Activated CD4-positive, alpha-beta T cell treated with anti-CD3 and anti-CD28 coated beads for 48 hours (primary cell): ENCODE measurements around the gene SEC61A1.
A peak's percentile ranks its signal among the peaks of the same experiment; 100 is the strongest.

ENCODE experiments used
- DNase-seq: peaks from one replicate; pipeline ENCODE4 v3.0.0-alpha.2; 2020

Gene SEC61A1

GRCh38 chr3:128051837-128052594, at the start of gene SEC61A1:
Gene SEC61A1 (plus strand): TSS chr3:128052437. CDS start chr3:128052553, 116 bp downstream.
- DNase-seq, result peak; percentile 97

DNA sequence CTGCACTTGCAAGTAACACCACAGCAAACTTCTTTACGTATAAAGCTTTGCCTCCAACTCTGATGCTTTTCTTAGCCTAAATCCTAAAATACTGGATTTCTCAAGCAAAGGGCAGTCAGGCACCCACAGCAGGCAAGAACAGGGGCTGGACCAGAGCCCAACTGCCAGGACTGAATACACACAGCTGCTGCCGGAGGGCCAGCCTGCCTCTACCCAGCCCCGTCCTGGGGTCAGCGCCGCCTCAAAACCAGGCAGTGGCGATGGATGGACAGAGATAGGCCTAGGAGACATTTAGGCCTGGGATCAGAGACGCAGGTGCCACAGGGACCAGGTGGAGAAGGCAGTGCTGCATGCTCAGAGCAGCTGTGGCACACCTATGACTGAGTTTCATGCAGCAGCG, 47.6 kb upstream of the SEC61A1 start:
- no peak for DNase-seq

DNA sequence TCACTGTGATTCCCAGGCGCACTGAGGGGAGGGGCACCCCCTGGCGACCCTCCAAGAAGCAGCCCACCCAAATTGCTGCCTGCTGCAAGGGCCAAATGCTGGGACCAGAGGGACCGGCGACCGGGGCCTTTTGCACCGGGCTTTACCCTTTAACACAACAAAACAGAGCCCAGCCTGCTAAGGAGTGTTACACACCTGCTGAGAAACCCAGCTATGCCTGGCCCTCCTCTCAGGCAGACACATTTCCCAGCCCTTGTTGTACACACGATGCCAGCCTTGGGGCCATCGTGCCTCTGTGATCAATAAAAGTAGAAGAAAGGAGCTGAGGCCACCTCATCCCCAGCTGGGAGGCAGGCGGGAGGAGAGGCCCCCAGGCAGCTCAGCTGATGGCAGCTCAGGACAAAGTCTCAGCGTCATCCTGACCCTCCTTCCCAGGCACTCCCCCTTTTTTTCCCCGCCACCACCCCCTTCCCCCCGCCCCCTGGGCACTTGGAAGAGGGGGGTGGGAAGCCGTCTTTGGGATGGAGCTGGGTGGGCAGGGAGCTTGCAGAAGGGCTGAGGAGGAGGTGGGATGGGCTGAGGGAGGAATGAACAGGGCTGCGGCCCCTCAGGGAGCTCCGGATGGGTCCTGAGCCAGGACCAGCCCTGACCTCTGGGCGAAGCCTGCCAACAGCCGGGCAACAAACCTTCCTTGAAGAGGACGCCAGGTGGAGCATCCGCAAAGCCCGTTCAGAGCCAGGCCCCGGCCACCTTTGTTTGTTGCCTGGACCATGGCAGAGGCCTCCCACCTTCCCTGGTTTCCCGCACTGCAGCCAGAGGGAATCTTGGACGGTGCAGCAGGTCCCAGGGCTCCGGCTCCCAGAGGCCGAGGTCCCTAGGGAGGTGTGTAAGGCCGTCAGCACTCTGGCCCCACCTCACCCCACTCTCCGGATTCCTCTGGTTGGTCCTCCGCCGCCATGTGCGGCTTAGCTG, 45.9 kb upstream of the SEC61A1 start:
- DNase-seq, result no peak

GRCh38 chr3:128007033-128007424, 45.2 kb upstream of the SEC61A1 start:
- DNase-seq, result no peak

GRCh38 chr3:128009952-128010846, 42.0 kb upstream of the SEC61A1 start:
- no peak for DNase-seq

GRCh38 chr3:128011140-128011539, 41.1 kb upstream of the SEC61A1 start:
- DNase-seq, result peak; percentile 34

GRCh38 chr3:128012050-128012449, 40.2 kb upstream of the SEC61A1 start:
- no peak for DNase-seq

DNA sequence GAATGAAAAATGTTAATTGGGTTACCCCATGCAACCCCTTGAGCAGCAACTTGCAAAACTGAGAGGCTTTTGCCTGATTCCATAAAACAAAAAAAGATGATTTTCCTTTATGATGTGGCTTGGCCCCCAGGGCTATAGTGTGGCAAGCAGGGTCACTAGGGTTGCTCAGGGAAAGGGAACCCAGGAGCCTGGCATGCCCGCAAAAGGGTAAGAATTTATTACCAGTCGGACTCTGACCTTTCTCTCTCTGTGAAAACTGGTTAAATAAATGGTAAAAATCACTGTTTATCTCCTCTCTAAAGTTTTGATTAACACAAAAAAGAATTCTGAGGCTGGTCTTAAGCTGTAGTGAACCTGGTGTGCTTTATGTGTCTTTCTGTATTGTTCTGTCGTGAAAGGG, 37.7 kb upstream of the SEC61A1 start:
- DNase-seq, result no peak

DNA sequence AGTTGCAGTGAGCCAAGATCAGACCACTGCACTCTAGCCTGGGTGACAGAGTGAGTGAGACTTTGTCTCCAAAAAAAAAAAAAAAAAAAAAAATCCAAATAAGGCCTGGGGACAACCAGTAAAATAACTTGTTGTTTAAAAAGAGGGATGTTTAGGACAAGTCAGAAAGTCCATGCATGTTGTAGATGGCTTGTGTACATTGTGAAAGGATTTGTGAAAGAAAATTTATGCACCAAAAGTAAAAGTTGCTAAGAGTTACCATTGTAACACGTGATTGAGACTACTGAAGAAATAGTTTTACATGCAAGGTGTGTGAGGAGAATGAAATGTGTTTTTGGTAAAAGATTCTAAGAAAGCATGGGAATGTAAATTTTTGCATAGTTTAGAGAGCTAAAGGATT, 35.7 kb upstream of the SEC61A1 start:
- DNase-seq, result no peak

GRCh38 chr3:128021768-128022372, 30.4 kb upstream of the SEC61A1 start:
- DNase-seq, result no peak

DNA sequence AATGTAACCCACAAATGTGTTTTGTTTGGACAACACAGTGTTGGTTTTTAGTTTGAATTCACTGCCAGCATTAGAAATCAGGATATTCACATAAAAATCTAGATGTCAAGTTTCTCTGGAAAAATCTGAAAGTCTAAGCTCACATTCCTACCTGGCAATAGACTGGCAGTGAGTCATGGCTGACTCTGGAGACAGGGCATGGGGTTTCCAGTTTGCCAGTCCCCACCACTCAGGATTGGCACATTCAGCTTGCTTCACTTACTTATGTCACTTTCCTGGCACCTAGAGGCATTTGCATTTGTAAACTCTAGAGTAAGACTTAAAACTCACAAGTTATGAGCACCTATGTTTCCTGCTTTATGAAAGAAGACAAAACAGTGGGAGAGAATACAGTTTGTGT, 19.1 kb upstream of the SEC61A1 start:
- DNase-seq, result no peak

- DNase-seq, result no peak
These were observed 16.1 kb upstream of the SEC61A1 start for GRCh38 chr3:128036119-128036518.

DNA sequence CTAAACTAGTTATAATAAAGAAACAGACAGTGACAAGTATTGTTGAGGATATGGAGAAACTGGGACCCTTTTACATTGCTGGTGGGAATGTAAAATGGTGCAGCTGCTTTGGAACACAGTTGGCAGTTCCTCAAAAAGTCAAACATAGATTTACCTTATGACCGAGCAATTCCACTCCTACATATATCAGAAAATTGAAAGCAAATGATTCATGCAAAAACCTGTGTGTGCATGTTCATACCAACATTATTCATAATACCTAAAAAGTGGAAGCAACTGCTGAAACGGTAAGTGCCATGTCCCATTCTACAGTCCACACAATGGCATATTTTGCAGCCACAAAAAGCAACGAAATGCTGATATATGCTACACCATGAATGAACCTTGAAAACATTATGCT, 12.2 kb upstream of the SEC61A1 start:
- no peak for DNase-seq

- no peak for DNase-seq
These were observed 11.6 kb upstream of the SEC61A1 start for GRCh38 chr3:128040660-128041059.

DNA sequence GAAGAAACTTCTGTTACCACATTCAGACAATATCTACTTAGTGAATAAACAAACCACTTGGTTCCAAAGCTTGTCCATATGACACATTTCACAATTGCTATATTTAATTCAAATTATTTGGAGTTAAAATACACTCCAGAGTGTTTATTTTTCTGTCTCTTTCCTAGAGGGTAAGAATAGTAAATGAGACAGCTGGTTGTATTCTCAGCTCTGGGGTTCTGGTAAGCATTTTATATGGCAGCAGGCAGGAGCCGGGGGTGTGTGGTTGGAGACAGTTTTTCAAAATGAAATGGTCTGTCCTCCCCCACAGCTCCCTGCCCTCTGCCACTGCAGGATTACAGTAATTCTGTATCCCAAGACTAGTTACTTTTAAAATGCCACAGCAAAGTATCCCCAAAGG, 10.9 kb upstream of the SEC61A1 start:
- no peak for DNase-seq

GRCh38 chr3:128050597-128050996, 1.6 kb upstream of the SEC61A1 start:
- no peak for DNase-seq

GRCh38 chr3:128051459-128051836, 789 bp upstream of the SEC61A1 start:
- DNase-seq, result no peak

- no peak for DNase-seq
These were observed 536 bp downstream of the SEC61A1 start for GRCh38 chr3:128052595-128053351.

DNA sequence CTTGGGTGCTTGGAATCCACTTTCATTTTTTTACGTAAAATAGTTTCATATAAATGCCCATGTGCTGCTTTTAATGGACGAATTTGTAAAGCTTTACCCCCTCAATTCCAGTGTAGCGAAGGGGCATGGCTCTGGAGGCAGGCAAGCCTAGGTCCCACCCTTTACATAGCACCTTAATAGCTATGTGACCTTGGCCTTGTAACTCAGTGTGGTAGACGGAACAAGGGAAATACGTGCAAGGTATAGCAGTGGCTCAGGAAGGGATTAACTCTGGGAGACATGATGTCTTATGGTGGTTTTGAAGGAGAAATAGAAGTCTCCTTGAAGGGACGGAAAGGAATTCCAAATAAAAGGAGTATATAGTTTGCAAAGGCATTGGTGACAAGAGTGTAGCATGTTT, 1.4 kb downstream of the SEC61A1 start:
- DNase-seq, result no peak

DNA sequence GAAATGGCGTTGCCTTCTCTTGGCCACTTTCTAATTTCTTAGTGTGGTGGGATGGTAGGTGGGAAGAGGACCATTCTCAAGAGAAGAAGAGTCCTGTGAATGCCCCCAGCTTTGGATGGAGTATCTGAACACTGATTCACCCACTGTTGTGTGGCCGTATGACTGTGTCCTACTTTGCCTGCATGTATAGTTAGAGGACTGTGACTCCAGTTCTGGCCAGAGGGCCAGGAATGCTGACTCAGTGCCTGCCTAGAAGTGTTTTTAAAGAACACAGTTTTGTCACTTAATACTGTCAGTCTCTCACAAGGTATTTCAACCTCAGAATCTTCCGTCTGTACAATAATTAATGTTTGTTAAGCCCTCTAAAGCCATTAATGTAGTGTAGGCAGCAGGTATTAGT, 2.1 kb downstream of the SEC61A1 start:
- DNase-seq, result no peak

GRCh38 chr3:128056258-128056657, 4.0 kb downstream of the SEC61A1 start:
- DNase-seq, result no peak
